B cell (primary cell): ENCODE results near the gene GCH1. TPM values are rescaled to one million over a fixed set of nuclear protein-coding genes. Genes with fewer than 3 reads are reported as not detected.

Source experiments
- ATAC-seq: fragments of 200-7000 bp; cut with Tn5 transposase; one replicate; pipeline ENCODE4 v1.10.0; 2021; ENCODE audit warnings: low read depth, mild to moderate bottlenecking, moderate number of reproducible peaks, moderate library complexity
- CTCF ChIA-PET: fragments of 350-600 bp; sonication (Branson Sonifier 250); formaldehyde crosslinking; loops from one replicate; lab custom pipeline; 2021; ENCODE audit warnings: antibody characterized with exemption, inconsistent platforms; lab: Charles Lee
- POLR2A ChIA-PET: fragments of 350-600 bp; sonication (Branson Sonifier 250); formaldehyde crosslinking; loops from one replicate; lab custom pipeline; 2021; ENCODE audit warnings: antibody characterized with exemption; lab: Charles Lee
- DNase-seq: peaks from one replicate; pipeline ENCODE4 v3.0.0; 2013
- H2AFZ ChIP-seq: 2 replicates; pipeline ENCODE4 v1.6.1; 2012; ENCODE audit warnings: mild to moderate bottlenecking, low read depth, low read length; ENCODE audit not compliant: insufficient read depth, poor library complexity, severe bottlenecking
- H3K27ac ChIP-seq, 2 donors: 1 replicate in 1 of 2; 2 replicates in 1 of 2; pipeline ENCODE4 v1.5.1; 2012 to 2013; ENCODE audit warnings: low read length in 2 of 2, mild to moderate bottlenecking in 2 of 2, moderate library complexity in 1 of 2
- H3K27me3 ChIP-seq, 4 experiments: fragments of 200-600 bp in 1 of 4; sonication (generic) in 1 of 4; replicated peaks in 1 of 4; 1 replicate in 2 of 4; 2 replicates in 2 of 4; pipeline versions ENCODE4 v1.6.1 to v1.7.0; 2013 to 2016; ENCODE audit warnings: low read length in 3 of 4, mild to moderate bottlenecking in 2 of 4, mixed read lengths in 1 of 4, moderate library complexity in 1 of 4; ENCODE audit not compliant: insufficient read depth in 4 of 4, control insufficient read depth in 3 of 4; ENCODE audit errors: control extremely low read depth in 1 of 4
- H3K36me3 ChIP-seq, 2 experiments: replicated peaks in 1 of 2; 1 replicate in 1 of 2; 2 replicates in 1 of 2; pipeline versions ENCODE4 v1.6.1 to v1.7.1; 2013; ENCODE audit warnings: low read length in 1 of 2; ENCODE audit not compliant: insufficient read depth in 2 of 2, control insufficient read depth in 1 of 2; ENCODE audit errors: control extremely low read depth in 1 of 2, extremely low read depth in 1 of 2
- H3K4me1 ChIP-seq, 2 donors: fragments of 200-600 bp in 1 of 2; sonication (generic) in 1 of 2; 1 replicate in 1 of 2; 2 replicates in 1 of 2; pipeline versions ENCODE4 v1.5.1 to v1.6.1; 2013 to 2017; ENCODE audit warnings: low read length in 2 of 2; ENCODE audit not compliant: control insufficient read depth in 2 of 2, insufficient read depth in 2 of 2
- H3K4me2 ChIP-seq: replicated peaks from 2 replicates; pipeline ENCODE3; 2012; ENCODE audit warnings: mild to moderate bottlenecking, low read depth, low read length; ENCODE audit not compliant: poor library complexity, severe bottlenecking
- H3K4me3 ChIP-seq, 5 experiments: fragments of 200-600 bp in 1 of 5; sonication (generic) in 1 of 5; 1 replicate in 3 of 5; 2 replicates in 2 of 5; pipeline versions ENCODE4 v1.5.1 to v1.7.0; 2011 to 2016; ENCODE audit warnings: low read length in 4 of 5, mild to moderate bottlenecking in 4 of 5, low read depth in 2 of 5, control low read depth in 1 of 5, moderate library complexity in 1 of 5; ENCODE audit not compliant: insufficient read depth in 1 of 5; ENCODE audit errors: control extremely low read depth in 1 of 5, extremely low read depth in 1 of 5
- H3K79me2 ChIP-seq: fragments of 200-600 bp; sonication (generic); one replicate; pipeline ENCODE4 v1.6.0; 2016; ENCODE audit warnings: low read length; ENCODE audit not compliant: control insufficient read depth, insufficient read depth
- H3K9ac ChIP-seq: fragments of 200-600 bp; sonication (generic); 2 replicates; pipeline ENCODE4 v1.6.1; 2017; ENCODE audit warnings: mild to moderate bottlenecking, low read length, moderate library complexity
- H3K9me3 ChIP-seq, 3 donors: one replicate each; pipeline versions ENCODE4 v1.6.1 to v1.7.1; 2013; ENCODE audit warnings: low read length in 2 of 3; ENCODE audit not compliant: control insufficient read depth in 2 of 3, insufficient read depth in 1 of 3; ENCODE audit errors: control extremely low read depth in 1 of 3
- H4K20me1 ChIP-seq: 2 replicates; pipeline ENCODE4 v1.6.0; 2012; ENCODE audit warnings: mild to moderate bottlenecking, low read length; ENCODE audit not compliant: insufficient read depth, control insufficient read depth, poor library complexity, severe bottlenecking
- H3K27ac Mint-ChIP-seq: one replicate; pipeline ENCODE4 v1.8.0; 2021; ENCODE audit warnings: mixed read lengths
- H3K27me3 Mint-ChIP-seq: one replicate; pipeline ENCODE4 v1.8.0; 2021; ENCODE audit warnings: mixed read lengths
- H3K4me1 Mint-ChIP-seq: one replicate; pipeline ENCODE4 v1.8.0; 2021; ENCODE audit warnings: mixed read lengths
- H3K4me3 Mint-ChIP-seq: one replicate; pipeline ENCODE4 v1.8.0; 2021; ENCODE audit warnings: mixed read lengths
- H3K9me3 Mint-ChIP-seq: one replicate; pipeline ENCODE4 v1.8.0; 2022; ENCODE audit warnings: mixed read lengths; ENCODE audit not compliant: insufficient read depth
- CTCF ChIP-seq: fragments of 200-600 bp; IDR thresholded peaks from one replicate; pipeline ENCODE4 v1.8.0; 2022; ENCODE audit warnings: antibody characterized with exemption, mild to moderate bottlenecking
- EZH2 ChIP-seq: IDR thresholded peaks from 2 replicates; pipeline ENCODE4 v1.6.1; 2012; ENCODE audit warnings: borderline replicate concordance, low read depth, mild to moderate bottlenecking, moderate library complexity, low read length; ENCODE audit not compliant: insufficient read depth, poor library complexity, severe bottlenecking
- WGBS: methylation state at CpG from one replicate; pipeline ENCODE4 v1.1.5; 2013; ENCODE audit warnings: missing lambda C conversion rate; ENCODE audit not compliant: insufficient coverage; 5-methylcytosine and 5-hydroxymethylcytosine counted together
- intact Hi-C: fragments of 100-400 bp; cut with micrococcal nuclease; formaldehyde crosslinking; loops from one replicate; pipeline ENCODE4 v1.10.0; 2022
- polyA plus RNA-seq: library from polyadenylated mRNA; depleted of rRNA; stranded (reverse); fragments of >200 nt; gene quantifications from 2 replicates; pipeline ENCODE4 v1.2.3, GENCODE V29; 2012
- total RNA-seq, 2 donors: library from RNA; stranded (reverse); fragments of 120-200 nt in 1 of 2; gene quantifications; 1 replicate in 1 of 2; 2 replicates in 1 of 2; pipeline versions ENCODE4 v1.2.3 to v1.2.4, GENCODE V29; 2013 to 2022

Gene GCH1
- total and polyA plus RNA-seq, 2 donors (not counting 1 experiment from before 2014, with no cell fraction given) = 17.0 to 24.6 TPM

GRCh38 chr14:54889919-54890318, 12.7 kb downstream of the GCH1 start:
- no peak overlapping the region for H3K4me2 ChIP-seq
- no peak overlapping the region for H2AFZ ChIP-seq
- H3K27ac ChIP-seq = no peak overlapping the region
- TF ChIP-seq EZH2 (no peak), CTCF (no peak)
- no peaks in the 10 kb centered on the region for H3K27me3 ChIP-seq
- ChIA-PET POLR2A (interaction anchor here (0.6 kb wide), 1 partner anchor 10 kb away, joined by 3 read pairs; no protein-coding TSS in a partner anchor), CTCF (interaction anchor here (1.5 to 5.4 kb wide), 2 partner anchors 9 to 11 kb away, joined by 8 to 40 read pairs; partner anchors contain the start of gene GCH1)
- ATAC-seq (no peak), DNase-seq (no peak)
- H4K20me1 ChIP-seq = no peaks in the 10 kb centered on the region
- no peaks in the 10 kb centered on the region for H3K36me3 ChIP-seq
- peak overlapping the region; percentile 3 for H3K27ac Mint-ChIP-seq
- H3K4me1 Mint-ChIP-seq = peaks cover 44% of the 10 kb centered on the region
- no peaks in the 10 kb centered on the region for H3K27me3 Mint-ChIP-seq
- H3K79me2 ChIP-seq = peaks cover 49% of the 10 kb centered on the region
- 89% methylated on average over 6 of the region's 8 CpGs for WGBS
- no peaks in the 10 kb centered on the region for H3K9me3 Mint-ChIP-seq
- intact Hi-C loops = loop anchor here (10.0 kb wide), 2 partner anchors 85 to 115 kb away; no protein-coding TSS in a partner anchor
- no peak overlapping the region for H3K4me3 Mint-ChIP-seq
- no peak overlapping the region for H3K4me3 ChIP-seq
- no peaks in the 10 kb centered on the region for H3K9me3 ChIP-seq
- peaks cover 11 to 16% of the 10 kb centered on the region in 2 donors for H3K4me1 ChIP-seq
- no peak overlapping the region for H3K9ac ChIP-seq

GRCh38 chr14:54882521-54882920, 20.1 kb downstream of the GCH1 start:
- Mint-ChIP-seq H3K27ac (peak overlapping the region; percentile 92), H3K4me1 (peaks cover 39% of the 10 kb centered on the region), H3K27me3 (no peaks in the 10 kb centered on the region), H3K4me3 (peak overlapping the region; percentile 93), H3K9me3 (no peaks in the 10 kb centered on the region)
- DNase-seq (no peak), ATAC-seq (no peak)
- intact Hi-C loops = loop anchor here (1.0 to 10.0 kb wide), 2 partner anchors 11 to 108 kb away; no protein-coding TSS in a partner anchor
- Histone ChIP-seq H3K36me3 (no peaks in the 10 kb centered on the region), H3K4me1 (peaks cover 12 to 16% of the 10 kb centered on the region in 2 donors), H4K20me1 (no peaks in the 10 kb centered on the region), H2AFZ (peak overlapping the region; percentile 84), H3K79me2 (peaks cover 60% of the 10 kb centered on the region), H3K4me3 (no peak overlapping the region), H3K27ac (peak overlapping the region; percentile 72 to 89), H3K9ac (peak overlapping the region; percentile 87), H3K27me3 (no peaks in the 10 kb centered on the region), H3K4me2 (peak overlapping the region; percentile 85), H3K9me3 (no peaks in the 10 kb centered on the region)
- TF ChIP-seq CTCF (no peak), EZH2 (no peak)
- CTCF ChIA-PET = interaction anchor here (1.2 to 1.9 kb wide), 4 partner anchors 11 to 169 kb away, joined by 3 to 14 read pairs (median 7); partner anchors contain the start of genes GCH1 and MAPK1IP1L
- 92% methylated on average over 2 of the region's 6 CpGs for WGBS
- POLR2A ChIA-PET = interaction anchor here (0.6 to 1.4 kb wide), 2 partner anchors 20 to 494 kb away, joined by 4 to 5 read pairs; partner anchors contain the start of gene GCH1
